Ovary (tissue), 9 donors: Measurements from ENCODE around the gene CTBP2. TPM values are rescaled to one million over a fixed set of nuclear protein-coding genes. Genes with fewer than 3 reads are reported as not detected.

Source experiments
- DNase-seq, 5 donors: peaks; one replicate each; pipeline ENCODE4 v3.0.0-alpha.2; 2019 to 2020
- H3K27ac ChIP-seq, 2 donors: fragments of 200-600 bp; one replicate each; pipeline versions ENCODE4 v1.5.1 to v1.8.0; 2019 to 2022
- H3K27me3 ChIP-seq: fragments of 200-600 bp; one replicate; pipeline ENCODE4 v1.8.0; 2022
- H3K36me3 ChIP-seq: fragments of 200-600 bp; sonication (generic); one replicate; pipeline ENCODE4 v1.5.1; 2019
- H3K4me1 ChIP-seq: one replicate; pipeline ENCODE4 v1.8.1; 2013; ENCODE audit warnings: mild to moderate bottlenecking, moderate library complexity; ENCODE audit not compliant: insufficient read depth
- H3K4me3 ChIP-seq: fragments of 200-600 bp; sonication (generic); one replicate; pipeline ENCODE4 v1.5.1; 2017
- H3K9me3 ChIP-seq, 2 donors: fragments of 200-600 bp in 1 of 2; sonication (generic) in 1 of 2; one replicate each; pipeline versions ENCODE4 v1.5.1 to v1.8.1; 2013 to 2019; ENCODE audit warnings: mild to moderate bottlenecking in 1 of 2, moderate library complexity in 1 of 2
- EP300 ChIP-seq: sonication (generic); formaldehyde crosslinking; IDR thresholded peaks from one replicate; pipeline ENCODE4 v1.6.1; 2017; ENCODE audit warnings: antibody characterized with exemption
- POLR2A ChIP-seq: fragments of 450-650 bp; IDR thresholded peaks from one replicate; pipeline ENCODE4 v1.6.1; 2017; ENCODE audit warnings: antibody characterized with exemption, mild to moderate bottlenecking, moderate library complexity
- whole genome bisulfite sequencing, 3 donors: extraction: QIAGEN DNeasy Blood & Tissue Kit in 1 of 3; methylation state at CpG; one replicate each; pipeline versions ENCODE4 v1.1.5 to v1.1.7; 2013 to 2017; 5-methylcytosine and 5-hydroxymethylcytosine counted together
- intact Hi-C, 4 donors: fragments of 100-400 bp; cut with DNase I; formaldehyde crosslinking; loops; one replicate each; pipeline versions ENCODE4 v1.11.0 to v1.15.1; 2022 to 2023
- polyA plus RNA-seq, 2 donors: library from polyadenylated mRNA; stranded (reverse); fragments of 200-250 nt in 1 of 2; fragments of 350-450 nt in 1 of 2; fragmentation: Illumina TruSeq in 1 of 2; extraction: RNeasy Lipid Tissue Mini Kit (QIAGEN cat#74804) in 1 of 2; gene quantifications; one replicate each; pipeline ENCODE4 v1.2.3, GENCODE V29; 2013 to 2014
- total RNA-seq, 7 donors: library from RNA; depleted of rRNA in 2 of 7; stranded (reverse); fragments of >200 nt in 2 of 7; fragmentation: NEBNext Ultra II Directional in 3 of 7; extraction: Animal tissue kit (Norgen Biotek cat#: 25700) in 3 of 7; gene quantifications; one replicate each; pipeline versions ENCODE4 v1.1.0 to v1.2.4, GENCODE V29; 2016 to 2023
- TF ChIP-seq, protein P1 (sequence below), 3 donors: fragments of 450-650 bp in 2 of 3; fragments of 200-600 bp in 1 of 3; IDR thresholded peaks; one replicate each; pipeline versions ENCODE4 v1.5.1 to v1.8.0; 2016 to 2022; ENCODE audit warnings: antibody characterized with exemption in 3 of 3, mild to moderate bottlenecking in 1 of 3
- donor health status: DM: no; HTN: no; CAD: no; lungs with moderate emphysema.
- donor health status: DM: no; HTN: no; CAD: no.
- donor health status: Bipolar disorder and iron deficiency.
- donor health status: DM: yes; HTN: yes; CAD: no.
- donor health status: DM: no; HTN: no; CAD: no.
- donor health status: DM: yes; HTN: yes; CAD: no.

CTBP2 gene
- total and polyA plus RNA-seq, 9 donors: 25.3 to 107 (median 69.5) TPM

DNA sequence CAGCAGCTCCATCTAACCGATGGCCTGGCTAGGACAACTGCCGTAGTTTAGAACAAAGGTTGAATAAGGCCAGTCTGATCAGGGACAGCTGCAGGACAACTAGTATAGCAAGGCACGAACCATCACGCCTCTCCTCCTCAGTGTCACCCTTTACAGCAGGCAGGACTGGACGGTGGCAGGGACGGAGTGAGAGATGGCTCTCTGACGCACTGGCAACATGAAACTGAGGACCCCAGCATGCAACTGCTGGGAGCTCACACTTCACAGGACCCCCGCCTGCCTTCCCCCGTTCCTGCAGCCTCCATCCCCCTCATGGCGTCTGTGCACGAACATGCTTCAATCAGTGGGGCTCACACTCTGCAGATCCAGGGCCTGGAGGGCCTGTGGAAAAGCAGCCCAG, 164.8 kb downstream of the CTBP2 start:
- Histone ChIP-seq H3K4me1 (peaks cover 24% of the 10 kb centered on the region), H3K36me3 (no peaks in the 10 kb centered on the region), H3K27me3 (no peaks in the 10 kb centered on the region), H3K27ac (no peak overlapping the region), H3K9me3 (no peaks in the 10 kb centered on the region), H3K4me3 (no peak overlapping the region)
- DNase-seq: peak in 2 of 5 donors; percentile 7 to 33
- TF ChIP-seq, protein P1, sequence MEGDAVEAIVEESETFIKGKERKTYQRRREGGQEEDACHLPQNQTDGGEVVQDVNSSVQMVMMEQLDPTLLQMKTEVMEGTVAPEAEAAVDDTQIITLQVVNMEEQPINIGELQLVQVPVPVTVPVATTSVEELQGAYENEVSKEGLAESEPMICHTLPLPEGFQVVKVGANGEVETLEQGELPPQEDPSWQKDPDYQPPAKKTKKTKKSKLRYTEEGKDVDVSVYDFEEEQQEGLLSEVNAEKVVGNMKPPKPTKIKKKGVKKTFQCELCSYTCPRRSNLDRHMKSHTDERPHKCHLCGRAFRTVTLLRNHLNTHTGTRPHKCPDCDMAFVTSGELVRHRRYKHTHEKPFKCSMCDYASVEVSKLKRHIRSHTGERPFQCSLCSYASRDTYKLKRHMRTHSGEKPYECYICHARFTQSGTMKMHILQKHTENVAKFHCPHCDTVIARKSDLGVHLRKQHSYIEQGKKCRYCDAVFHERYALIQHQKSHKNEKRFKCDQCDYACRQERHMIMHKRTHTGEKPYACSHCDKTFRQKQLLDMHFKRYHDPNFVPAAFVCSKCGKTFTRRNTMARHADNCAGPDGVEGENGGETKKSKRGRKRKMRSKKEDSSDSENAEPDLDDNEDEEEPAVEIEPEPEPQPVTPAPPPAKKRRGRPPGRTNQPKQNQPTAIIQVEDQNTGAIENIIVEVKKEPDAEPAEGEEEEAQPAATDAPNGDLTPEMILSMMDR (IDR thresholded peaks at IDR 0.05): no peak
- TF ChIP-seq POLR2A: no peak
- TF ChIP-seq EP300: no peak
- intact Hi-C loops: loop anchor here in 3 of 4 donors (5.0 to 10.0 kb wide), 4 partner anchors 59 to 167 kb away; partner anchors contain the start of gene CTBP2 (in 1 of the 3)
- 91 to 94% (median 93%) methylated on average over 11 of the region's 11 CpGs for WGBS, 3 donors

DNA sequence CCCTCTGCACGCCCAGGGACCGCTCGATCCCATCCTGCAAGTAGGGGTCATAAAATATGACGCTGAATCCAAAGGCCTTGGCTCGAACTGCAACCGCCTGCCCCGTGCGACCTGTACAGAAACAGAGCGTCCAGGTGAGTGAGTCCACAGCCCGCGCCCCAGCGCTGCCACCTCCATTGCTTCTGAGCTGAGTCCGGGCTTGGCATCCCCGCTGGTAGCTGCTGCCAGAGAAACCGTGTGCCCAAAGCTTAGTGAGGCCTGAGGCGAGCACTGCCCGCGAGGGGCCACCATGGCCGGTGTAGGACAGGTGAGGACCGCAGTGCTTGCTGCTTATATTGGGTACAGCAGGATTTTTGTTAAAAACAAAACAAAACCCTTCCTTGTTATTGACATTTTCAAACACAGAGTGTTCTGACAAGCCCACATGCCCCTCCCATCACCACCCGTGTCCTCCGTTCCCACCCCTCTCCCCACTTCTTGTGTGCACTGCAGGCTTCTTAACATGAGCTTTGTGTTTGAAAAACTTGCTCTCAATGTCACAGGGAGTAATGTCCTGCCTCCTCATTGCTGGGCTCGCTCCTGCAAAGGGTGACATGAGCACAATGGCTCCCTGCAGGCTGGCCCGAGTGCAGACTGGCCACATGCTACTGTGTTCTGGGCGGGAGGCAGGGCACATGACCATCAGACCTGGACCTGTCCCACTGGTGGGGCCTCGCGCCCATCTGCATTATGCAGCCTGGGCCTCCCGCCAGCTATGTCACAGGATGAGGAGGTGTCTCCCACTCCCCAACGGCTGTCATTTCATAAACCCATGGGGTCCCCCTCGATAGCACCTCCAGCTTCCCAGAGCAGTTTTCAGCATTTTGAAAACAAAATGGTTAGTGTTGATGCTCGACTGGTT, 165.5 kb downstream of the CTBP2 start:
- no peaks in the 10 kb centered on the region for H3K9me3 ChIP-seq
- H3K27me3 ChIP-seq: no peaks in the 10 kb centered on the region
- DNase-seq: peak in 2 of 5 donors; percentile 29 to 37
- H3K27ac ChIP-seq: no peak overlapping the region
- no peak overlapping the region for H3K4me3 ChIP-seq
- intact Hi-C loops: loop anchor here in 3 of 4 donors (5.0 to 10.0 kb wide), 4 partner anchors 60 to 167 kb away; partner anchors contain the start of gene CTBP2 (in 1 of the 3)
- H3K4me1 ChIP-seq: peaks cover 16% of the 10 kb centered on the region
- TF ChIP-seq EP300 (no peak), POLR2A (no peak)
- TF ChIP-seq, protein P1 (IDR thresholded peaks at IDR 0.05): no peak
- no peaks in the 10 kb centered on the region for H3K36me3 ChIP-seq
- WGBS, 3 donors: 79 to 86% (median 80%) methylated on average over 31 of the region's 31 CpGs

DNA sequence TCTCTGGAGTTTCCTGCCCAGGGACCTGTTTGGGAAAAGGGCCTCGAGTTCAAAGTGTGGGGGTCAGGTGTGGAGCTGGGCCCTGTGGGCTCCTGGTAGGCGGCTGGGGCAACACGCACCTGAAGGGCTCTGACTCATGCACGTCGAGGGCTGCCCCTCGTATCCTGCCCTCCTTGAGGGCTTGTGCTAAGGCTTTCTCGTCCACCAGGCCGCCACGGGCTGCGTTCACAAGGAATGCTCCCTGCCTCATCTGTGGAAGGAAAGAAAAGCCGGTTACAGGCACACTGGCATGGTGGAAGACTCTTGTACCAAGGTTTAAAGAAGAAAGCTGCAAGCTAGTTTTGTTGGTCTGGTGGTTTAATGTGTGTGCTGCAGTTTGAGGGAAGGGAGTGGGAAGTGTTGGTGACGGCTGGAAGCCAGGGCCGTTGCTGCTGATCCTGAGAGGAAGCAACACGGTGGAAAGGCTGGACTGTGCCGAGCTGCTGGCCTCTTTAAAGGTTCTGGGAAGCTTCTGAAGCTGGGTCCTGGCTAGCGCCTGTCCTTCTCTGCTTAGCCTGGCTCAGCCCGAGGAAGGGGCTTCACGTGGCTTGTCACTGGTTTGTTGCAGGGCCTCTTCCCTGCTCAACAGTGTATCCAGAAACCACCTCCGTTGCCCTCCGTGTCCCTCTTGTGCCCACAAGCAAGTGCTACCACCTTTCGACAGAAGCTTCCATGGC, 166.5 kb downstream of the CTBP2 start:
- TF ChIP-seq, protein P1 (IDR thresholded peaks at IDR 0.05): no peak
- TF ChIP-seq EP300 (no peak), POLR2A (no peak)
- intact Hi-C loops: loop anchor here in 3 of 4 donors (10.0 kb wide), 3 partner anchors 59 to 79 kb away; no protein-coding TSS in a partner anchor
- Histone ChIP-seq H3K36me3 (no peaks in the 10 kb centered on the region), H3K27me3 (no peaks in the 10 kb centered on the region), H3K27ac (no peak overlapping the region), H3K9me3 (no peaks in the 10 kb centered on the region), H3K4me3 (no peak overlapping the region), H3K4me1 (peaks cover 10% of the 10 kb centered on the region)
- peak in 1 of 5 donors; percentile 35 for DNase-seq
- 83 to 88% (median 84%) methylated on average over 21 of the region's 21 CpGs for WGBS, 3 donors

DNA sequence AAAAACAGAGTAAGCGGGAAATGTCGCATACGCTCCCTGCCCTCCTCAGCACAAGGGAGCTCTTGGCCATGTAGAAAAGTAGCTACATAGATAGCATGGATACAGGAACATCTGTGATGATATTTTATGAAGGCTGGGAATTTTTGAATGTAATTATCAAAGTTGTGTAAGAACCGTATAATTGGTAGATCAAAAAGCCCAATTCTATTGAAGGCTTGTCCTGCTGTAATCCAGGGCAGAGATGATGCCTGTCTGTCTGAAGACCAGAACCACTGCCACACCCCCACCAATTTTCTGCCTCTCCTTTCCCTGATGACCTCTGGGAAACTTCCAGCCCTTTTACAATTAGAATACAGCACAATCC, 167.0 kb downstream of the CTBP2 start:
- Histone ChIP-seq H3K4me3 (no peak overlapping the region), H3K36me3 (no peaks in the 10 kb centered on the region), H3K4me1 (peaks cover 4% of the 10 kb centered on the region), H3K9me3 (no peaks in the 10 kb centered on the region), H3K27me3 (no peaks in the 10 kb centered on the region), H3K27ac (no peak overlapping the region)
- WGBS, 3 donors: 91 to 96% (median 94%) methylated on average over 4 of the region's 4 CpGs
- intact Hi-C loops: loop anchor here in 3 of 4 donors (10.0 kb wide), 3 partner anchors 59 to 79 kb away; no protein-coding TSS in a partner anchor
- DNase-seq: no peak
- TF ChIP-seq POLR2A: no peak
- no peak for TF ChIP-seq EP300
- TF ChIP-seq, protein P1 (IDR thresholded peaks at IDR 0.05): no peak
